A673 (cell line): Measurements from ENCODE around the gene TMEM108. TPM values are rescaled to one million over a fixed set of nuclear protein-coding genes. Genes with fewer than 3 reads are reported as not detected.

Experiments used
- BruUV-seq: library from RNA; stranded (reverse); fragments of 400-500 nt; replicated peaks from 2 replicates; lab custom pipeline; 2021; lab: Mats Ljungman, UMichigan
- CTCF ChIA-PET: fragments of 300-600 bp; sonication (Branson Sonifier 250); formaldehyde crosslinking; loops from one replicate; lab custom pipeline; 2022; ENCODE audit warnings: antibody characterized with exemption; lab: Charles Lee
- POLR2A ChIA-PET: fragments of 300-600 bp; sonication (Branson Sonifier 250); formaldehyde crosslinking; loops from one replicate; lab custom pipeline; 2022; ENCODE audit warnings: antibody characterized with exemption; ENCODE audit not compliant: low non-redundant PET; lab: Charles Lee
- DNase-seq: peaks from one replicate; pipeline ENCODE4 v3.0.0-alpha.2; 2015; ENCODE audit warnings: low spot score
- H3K27ac ChIP-seq: fragments of 200-600 bp; sonication (generic); 2 replicates; pipeline ENCODE4 v1.5.1; 2016; ENCODE audit warnings: mixed run types, low read depth, mild to moderate bottlenecking, mixed read lengths, antibody characterized with exemption, low read length; ENCODE audit not compliant: poor library complexity, severe bottlenecking
- H3K27me3 ChIP-seq: fragments of 200-600 bp; sonication (generic); replicated peaks from 2 replicates; pipeline ENCODE4 v1.6.1; 2017; ENCODE audit warnings: mixed run types, low read depth, mild to moderate bottlenecking, mixed read lengths, antibody characterized with exemption, low read length; ENCODE audit not compliant: insufficient read depth, poor library complexity
- H3K36me3 ChIP-seq: fragments of 200-600 bp; sonication (generic); 2 replicates; pipeline ENCODE4 v1.6.1; 2016; ENCODE audit warnings: mixed run types, mild to moderate bottlenecking, mixed read lengths, antibody characterized with exemption, low read length; ENCODE audit not compliant: insufficient read depth, poor library complexity, severe bottlenecking
- H3K4me1 ChIP-seq: fragments of 200-600 bp; sonication (generic); 2 replicates; pipeline ENCODE4 v1.6.1; 2017; ENCODE audit warnings: mixed run types, mild to moderate bottlenecking, mixed read lengths, antibody characterized with exemption, low read length; ENCODE audit not compliant: insufficient read depth, poor library complexity, severe bottlenecking
- H3K4me3 ChIP-seq: fragments of 200-600 bp; sonication (generic); 2 replicates; pipeline ENCODE4 v1.5.1; 2016; ENCODE audit warnings: low read depth, mixed run types, mild to moderate bottlenecking, mixed read lengths, low read length; ENCODE audit not compliant: poor library complexity, severe bottlenecking
- H3K9me3 ChIP-seq: fragments of 200-600 bp; sonication (generic); 2 replicates; pipeline ENCODE4 v1.6.1; 2016; ENCODE audit warnings: mixed run types, low read depth, mild to moderate bottlenecking, mixed read lengths, antibody characterized with exemption, low read length; ENCODE audit not compliant: poor library complexity, severe bottlenecking
- CTCF ChIP-seq: fragments of 300-800, 200-600 bp; sonication (generic); conservative IDR thresholded peaks from 2 replicates; pipeline ENCODE4 v1.5.1; 2017; ENCODE audit warnings: low read depth, mild to moderate bottlenecking, antibody characterized with exemption, low read length, moderate library complexity, mixed read lengths
- EZH2 ChIP-seq: fragments of 200-600 bp; sonication (generic); IDR thresholded peaks from 2 replicates; pipeline ENCODE4 v1.6.1; 2017; ENCODE audit warnings: borderline replicate concordance, low read depth, mild to moderate bottlenecking, mixed read lengths, antibody characterized with exemption, low read length; ENCODE audit not compliant: poor library complexity, severe bottlenecking
- intact Hi-C: fragments of 100-400 bp; cut with micrococcal nuclease; formaldehyde crosslinking; loops from one replicate; pipeline ENCODE4 v1.10.0; 2022; ENCODE audit not compliant: unreplicated experiment
- total RNA-seq: library from RNA; stranded (reverse); gene quantifications from 2 replicates; pipeline ENCODE4 v1.2.3, GENCODE V29; 2021

The TMEM108 gene
- total RNA-seq, 1 experiment from 2014 or later: 0.30 TPM

- H3K27ac ChIP-seq: no peak overlapping the region
- ChIA-PET POLR2A (no interaction called here), CTCF (no interaction called here)
- no peak overlapping the region for H3K4me3 ChIP-seq
- H3K27me3 ChIP-seq: peaks cover 4% of the 10 kb centered on the region
- H3K36me3 ChIP-seq: no peaks in the 10 kb centered on the region
- H3K4me1 ChIP-seq: no peaks in the 10 kb centered on the region
- no peaks in the 10 kb centered on the region for H3K9me3 ChIP-seq
- TF ChIP-seq CTCF (no peak), EZH2 (no peak)
- BruUV-seq: no TSS peak
- intact Hi-C loops: no loop called here
- no peak for DNase-seq
Observed at GRCh38 chr3:133271042-133271441, 232.9 kb downstream of the TMEM108 start.

DNA sequence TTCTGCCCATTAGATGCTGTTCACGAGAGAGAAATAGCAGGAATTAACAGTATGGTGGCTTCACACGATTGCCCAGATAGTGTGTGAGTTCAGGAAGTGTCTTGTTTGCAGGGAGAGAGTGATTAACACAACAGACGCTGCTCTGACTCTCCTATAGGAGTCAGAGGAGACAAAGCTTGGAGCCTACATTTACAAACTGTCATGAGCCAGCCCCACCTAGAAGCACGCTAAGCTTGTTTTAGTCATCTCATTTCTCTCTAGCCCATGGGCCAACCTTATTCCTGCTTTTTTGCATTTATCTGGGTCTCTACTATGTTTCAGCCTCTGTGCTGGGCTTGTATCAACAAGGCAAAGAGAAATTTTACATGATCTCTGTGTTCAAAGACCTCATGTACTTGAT is 233.3 kb downstream of the TMEM108 start:
- H3K4me1 ChIP-seq: no peaks in the 10 kb centered on the region
- no peak for DNase-seq
- no peak overlapping the region for H3K27ac ChIP-seq
- TF ChIP-seq EZH2 (no peak), CTCF (no peak)
- peaks cover 4% of the 10 kb centered on the region for H3K27me3 ChIP-seq
- ChIA-PET CTCF (no interaction called here), POLR2A (no interaction called here)
- H3K9me3 ChIP-seq: no peaks in the 10 kb centered on the region
- intact Hi-C loops: no loop called here
- H3K4me3 ChIP-seq: no peak overlapping the region
- no TSS peak for BruUV-seq
- H3K36me3 ChIP-seq: no peaks in the 10 kb centered on the region

DNA sequence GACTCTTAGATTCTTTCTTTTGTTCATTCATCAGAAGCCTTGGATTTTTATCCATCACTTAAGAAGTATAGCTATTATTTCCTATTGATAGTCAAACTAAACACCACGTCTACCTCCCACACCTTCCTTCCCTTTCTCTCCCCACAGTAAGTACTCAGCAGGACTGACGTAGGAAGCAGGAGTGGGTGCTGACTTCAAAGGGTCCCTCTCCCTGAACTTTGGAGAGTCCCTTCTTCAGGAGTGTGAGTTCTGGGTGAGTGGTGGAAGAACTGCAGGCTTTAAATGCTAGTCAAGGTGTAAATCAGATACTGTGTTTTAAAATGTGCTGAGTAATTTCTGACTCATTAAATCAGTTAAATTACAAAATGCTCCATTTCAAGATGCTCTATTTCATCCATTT is 235.2 kb downstream of the TMEM108 start:
- TF ChIP-seq CTCF (no peak), EZH2 (no peak)
- ChIA-PET POLR2A (no interaction called here), CTCF (interaction anchor here (0.7 kb wide), 1 partner anchor 206 kb away, joined by 3 read pairs; no protein-coding TSS in a partner anchor)
- Histone ChIP-seq H3K9me3 (no peaks in the 10 kb centered on the region), H3K36me3 (no peaks in the 10 kb centered on the region), H3K4me1 (peaks cover 6% of the 10 kb centered on the region), H3K27ac (no peak overlapping the region), H3K4me3 (no peak overlapping the region), H3K27me3 (peaks cover 4% of the 10 kb centered on the region)
- intact Hi-C loops: no loop called here
- no TSS peak for BruUV-seq
- DNase-seq: no peak
